GM23248 (cell line): Measurements from ENCODE around the gene DIS3L. TPM values are rescaled to one million over a fixed set of nuclear protein-coding genes. Genes with fewer than 3 reads are reported as not detected.
"Not testable (repeated sequence)": the region's sequence is repeated elsewhere in the genome, so short reads cannot be mapped to it uniquely, and the experiment has no call there.

ENCODE experiments used
- DNase-seq: peaks from one replicate; pipeline ENCODE4 v3.0.0-alpha.2; 2015
- H2AFZ ChIP-seq: fragments of 200-600 bp; sonication (generic); 2 replicates; pipeline ENCODE4 v1.6.1; 2016; ENCODE audit warnings: antibody characterized with exemption
- H3F3A ChIP-seq: fragments of 200-600 bp; sonication (generic); 2 replicates; pipeline ENCODE4 v1.6.1; 2016; ENCODE audit warnings: mild to moderate bottlenecking, antibody characterized with exemption, mixed run types; ENCODE audit not compliant: insufficient read depth
- H3K27ac ChIP-seq: fragments of 200-600 bp; sonication (generic); 2 replicates; pipeline ENCODE4 v1.5.1; 2016; ENCODE audit warnings: mild to moderate bottlenecking
- H3K27me3 ChIP-seq: fragments of 200-600 bp; sonication (generic); replicated peaks from 2 replicates; pipeline ENCODE4 v1.6.1; 2016; ENCODE audit warnings: mild to moderate bottlenecking; ENCODE audit not compliant: insufficient read depth
- H3K36me3 ChIP-seq: fragments of 200-600 bp; sonication (generic); 2 replicates; pipeline ENCODE4 v1.6.1; 2016; ENCODE audit warnings: low read depth, mild to moderate bottlenecking
- H3K4me1 ChIP-seq: fragments of 200-600 bp; sonication (generic); 2 replicates; pipeline ENCODE4 v1.6.1; 2016; ENCODE audit warnings: mild to moderate bottlenecking; ENCODE audit not compliant: insufficient read depth
- H3K4me2 ChIP-seq: fragments of 200-600 bp; sonication (generic); one replicate; pipeline ENCODE4 v1.6.1; 2016; ENCODE audit warnings: mild to moderate bottlenecking; ENCODE audit not compliant: unreplicated experiment
- H3K4me3 ChIP-seq: fragments of 200-600 bp; sonication (generic); 2 replicates; pipeline ENCODE4 v1.5.1; 2016; ENCODE audit warnings: mild to moderate bottlenecking
- H3K79me2 ChIP-seq: fragments of 200-600 bp; sonication (generic); 2 replicates; pipeline ENCODE4 v1.6.1; 2016; ENCODE audit warnings: mild to moderate bottlenecking; ENCODE audit not compliant: insufficient read depth
- H3K9ac ChIP-seq: fragments of 200-600 bp; sonication (generic); 2 replicates; pipeline ENCODE4 v1.6.1; 2016; ENCODE audit warnings: mild to moderate bottlenecking
- H3K9me2 ChIP-seq: fragments of 200-600 bp; sonication (generic); 2 replicates; pipeline ENCODE4 v1.6.1; 2016; ENCODE audit warnings: mixed run types, mild to moderate bottlenecking, moderate library complexity; ENCODE audit not compliant: insufficient read depth
- H3K9me3 ChIP-seq: fragments of 200-600 bp; sonication (generic); one replicate; pipeline ENCODE4 v1.6.1; 2017; ENCODE audit warnings: low read depth
- H4K20me1 ChIP-seq: fragments of 200-600 bp; sonication (generic); 2 replicates; pipeline ENCODE4 v1.6.0; 2016; ENCODE audit not compliant: insufficient read depth
- EZH2 ChIP-seq: fragments of 200-600 bp; sonication (generic); IDR thresholded peaks from 2 replicates; pipeline ENCODE4 v1.6.1; 2018; ENCODE audit warnings: antibody characterized with exemption, mild to moderate bottlenecking; ENCODE audit not compliant: insufficient read depth, poor library complexity, severe bottlenecking
- EZH2phosphoT487 ChIP-seq: fragments of 200-600 bp; sonication (generic); IDR thresholded peaks from 2 replicates; pipeline ENCODE4 v1.6.1; 2018; ENCODE audit warnings: antibody characterized with exemption, moderate library complexity, mild to moderate bottlenecking, low read depth; ENCODE audit not compliant: insufficient read depth
- WGBS, 2 experiments: methylation state at CpG; one replicate each; pipeline ENCODE4 v1.1.6; 2015 to 2017; ENCODE audit warnings: low lambda C conversion rate in 2 of 2, low coverage in 1 of 2; ENCODE audit errors: missing lambda C conversion rate in 2 of 2; 5-methylcytosine and 5-hydroxymethylcytosine counted together
- in situ Hi-C: fragments of 300-500 bp; cut with MboI; formaldehyde crosslinking; loops from 2 replicates; pipeline ENCODE4 v1.15.0; 2020
- polyA plus RNA-seq: library from polyadenylated mRNA; unstranded; fragments of >200 nt; fragmentation: Nextera tagmentation; extraction: Ambion mirVana; gene quantifications from 2 replicates; pipeline ENCODE4 v1.2.1, GENCODE V29; 2016
- total RNA-seq: library from RNA; depleted of rRNA; stranded (reverse); fragments of >200 nt; shearing (Covaris generic); gene quantifications from 2 replicates; pipeline ENCODE4 v1.2.3, GENCODE V29; 2014

The DIS3L gene
- total and polyA plus RNA-seq, 2 experiments from 2014 or later = 15.6 to 23.7 TPM

GRCh38 chr15:66323312-66323928 lies 30.1 kb downstream of the DIS3L start:
- H3K4me2 ChIP-seq = no peak overlapping the region
- H3K79me2 ChIP-seq = no peaks in the 10 kb centered on the region
- no peaks in the 10 kb centered on the region for H3F3A ChIP-seq
- H3K27me3 ChIP-seq = no peaks in the 10 kb centered on the region
- no peaks in the 10 kb centered on the region for H3K9me3 ChIP-seq
- WGBS, 2 experiments = 84 to 88% methylated on average over 11 to 12 of the region's 12 CpGs
- H3K4me3 ChIP-seq = no peak overlapping the region
- in situ Hi-C loops = no loop called here
- H3K4me1 ChIP-seq = no peaks in the 10 kb centered on the region
- TF ChIP-seq EZH2phosphoT487 (no peak), EZH2 (no peak)
- no peaks in the 10 kb centered on the region for H3K9me2 ChIP-seq
- no peak overlapping the region for H3K9ac ChIP-seq
- H2AFZ ChIP-seq = no peak overlapping the region
- no peak overlapping the region for H3K27ac ChIP-seq
- no peak for DNase-seq
- no peaks in the 10 kb centered on the region for H4K20me1 ChIP-seq
- H3K36me3 ChIP-seq = peaks cover 20% of the 10 kb centered on the region

GRCh38 chr15:66326051-66326450 lies 32.7 kb downstream of the DIS3L start:
- H4K20me1 ChIP-seq = no peaks in the 10 kb centered on the region
- in situ Hi-C loops = no loop called here
- no peaks in the 10 kb centered on the region for H3K27me3 ChIP-seq
- no peaks in the 10 kb centered on the region for H3K4me1 ChIP-seq
- 83 to 87% methylated on average over 11 of the region's 11 CpGs for WGBS, 2 experiments
- H3F3A ChIP-seq = no peaks in the 10 kb centered on the region
- no peaks in the 10 kb centered on the region for H3K9me3 ChIP-seq
- no peak for DNase-seq
- H3K9ac ChIP-seq = no peak overlapping the region
- peaks cover 36% of the 10 kb centered on the region for H3K36me3 ChIP-seq
- no peak overlapping the region for H2AFZ ChIP-seq
- no peaks in the 10 kb centered on the region for H3K9me2 ChIP-seq
- H3K4me3 ChIP-seq = no peak overlapping the region
- no peak overlapping the region for H3K27ac ChIP-seq
- H3K4me2 ChIP-seq = no peak overlapping the region
- H3K79me2 ChIP-seq = no peaks in the 10 kb centered on the region
- no peak for TF ChIP-seq EZH2phosphoT487
- TF ChIP-seq EZH2 = no peak

- Histone ChIP-seq H2AFZ (no peak overlapping the region), H3K9ac (no peak overlapping the region), H3F3A (no peaks in the 10 kb centered on the region), H3K27me3 (no peaks in the 10 kb centered on the region), H3K79me2 (no peaks in the 10 kb centered on the region), H3K4me2 (no peak overlapping the region), H3K27ac (no peak overlapping the region), H4K20me1 (no peaks in the 10 kb centered on the region), H3K36me3 (peaks cover 41% of the 10 kb centered on the region), H3K9me3 (no peaks in the 10 kb centered on the region), H3K4me3 (no peak overlapping the region), H3K9me2 (no peaks in the 10 kb centered on the region), H3K4me1 (no peaks in the 10 kb centered on the region)
- WGBS, 2 experiments = 98 to 99% methylated on average over 4 of the region's 4 CpGs
- in situ Hi-C loops = no loop called here
- no peak for DNase-seq
- TF ChIP-seq EZH2 (no peak), EZH2phosphoT487 (no peak)
Observed at GRCh38 chr15:66327736-66328135, 34.4 kb downstream of the DIS3L start.

- in situ Hi-C loops = no loop called here
Observed at GRCh38 chr15:66328771-66329170, 35.4 kb downstream of the DIS3L start.

GRCh38 chr15:66348530-66348929 lies 55.2 kb downstream of the DIS3L start:
- 34 to 46% methylated on average over 4 to 5 of the region's 5 CpGs for WGBS, 2 experiments

More at GRCh38 chr15:66328771-66329170, 35.4 kb downstream of the DIS3L start:
- Histone ChIP-seq H2AFZ (no peak overlapping the region), H3K9ac (no peak overlapping the region), H3K4me1 (no peaks in the 10 kb centered on the region), H3K27me3 (no peaks in the 10 kb centered on the region), H3F3A (no peaks in the 10 kb centered on the region), H3K4me2 (no peak overlapping the region), H3K27ac (no peak overlapping the region), H3K4me3 (no peak overlapping the region), H3K9me3 (no peaks in the 10 kb centered on the region), H3K79me2 (no peaks in the 10 kb centered on the region), H4K20me1 (no peaks in the 10 kb centered on the region), H3K36me3 (peaks cover 42% of the 10 kb centered on the region), H3K9me2 (no peaks in the 10 kb centered on the region)
- DNase-seq = no peak
- WGBS, 2 experiments = 91 to 94% methylated on average over 14 of the region's 14 CpGs
- TF ChIP-seq EZH2phosphoT487 (no peak), EZH2 (no peak)

More at GRCh38 chr15:66348530-66348929, 55.2 kb downstream of the DIS3L start:
- H3K4me2 ChIP-seq, H3K9me2 ChIP-seq, H3K27ac ChIP-seq, H3K79me2 ChIP-seq, in situ Hi-C loops, H3K36me3 ChIP-seq, DNase-seq, H2AFZ ChIP-seq, H3K4me3 ChIP-seq, H3K4me1 ChIP-seq, H3K9ac ChIP-seq, H3K27me3 ChIP-seq, H4K20me1 ChIP-seq, H3K9me3 ChIP-seq, H3F3A ChIP-seq: not testable (repeated sequence)
